GM19372 (cell line): ENCODE data around the gene RHOG.

Experiments
- ATAC-seq: cut with Tn5 transposase; IDR thresholded peaks from one replicate; pipeline ENCODE4 v1.9.1; 2021; ENCODE audit warnings: mild to moderate bottlenecking, low read depth, moderate library complexity; ENCODE audit not compliant: unreplicated experiment

The RHOG gene

GRCh38 chr11:3782963-3783362 is 57.8 kb downstream of the RHOG start:
- no peak for ATAC-seq

- no peak for ATAC-seq
Measured at GRCh38 chr11:3781423-3781822, 59.3 kb downstream of the RHOG start.
